Fibroblast of the aortic adventitia (primary cell): Measurements from ENCODE around the gene RAD23A. TPM values are rescaled to one million over a fixed set of nuclear protein-coding genes. Genes with fewer than 3 reads are reported as not detected.

Experiments used
- DNase-seq: peaks from one replicate; pipeline ENCODE4 v3.0.0-alpha.2; 2010; ENCODE audit warnings: low read depth
- H3K4me3 ChIP-seq: 2 replicates; pipeline ENCODE4 v1.5.1; 2011; ENCODE audit warnings: low read depth, mild to moderate bottlenecking, control low read depth, low read length, moderate library complexity
- CTCF ChIP-seq: IDR thresholded peaks from 2 replicates; pipeline ENCODE4 v1.5.1; 2011; ENCODE audit warnings: mild to moderate bottlenecking, low read length, control low read depth, inconsistent platforms; ENCODE audit not compliant: insufficient read depth
- small RNA-seq: library from RNA; depleted of rRNA; stranded (forward); fragments of <200 nt; gene quantifications from one replicate; pipeline ENCODE3, GENCODE V24; 2012
- total RNA-seq: library from RNA; depleted of rRNA; stranded (reverse); fragments of >200 nt; gene quantifications from 2 replicates; pipeline ENCODE4 v1.2.3, GENCODE V29; 2012; ENCODE audit warnings: low replicate concordance

RAD23A gene
- total RNA-seq, 1 donor = 101 TPM

GRCh38 chr19:12997967-12998940 is 52.6 kb downstream of the RAD23A start:
- no peak for TF ChIP-seq CTCF

GRCh38 chr19:13001166-13001501 is 55.5 kb downstream of the RAD23A start:
- peak overlapping the region; percentile 56 for H3K4me3 ChIP-seq
- no peak for TF ChIP-seq CTCF
- DNase-seq = no peak

More at GRCh38 chr19:12997967-12998940, 52.6 kb downstream of the RAD23A start:
- peak; percentile 46 for DNase-seq
- peak overlapping the region; percentile 93 for H3K4me3 ChIP-seq

- peak overlapping the region; percentile 56 for H3K4me3 ChIP-seq
- no peak for DNase-seq
- no peak for TF ChIP-seq CTCF
Observed at GRCh38 chr19:13001502-13002165, 56.0 kb downstream of the RAD23A start.

GRCh38 chr19:13002166-13002898 is 56.7 kb downstream of the RAD23A start:
- peak overlapping the region; percentile 56 for H3K4me3 ChIP-seq
- TF ChIP-seq CTCF = peak; percentile 1
- DNase-seq = peak; percentile 87

GRCh38 chr19:13003081-13003480 is 57.4 kb downstream of the RAD23A start:
- no peak for TF ChIP-seq CTCF
- DNase-seq = no peak
- H3K4me3 ChIP-seq = no peak overlapping the region

Small RNA genes lying within 50 kb of the gene (small RNA-seq; reads per million reads assigned to genes)
- gene MIR5695 = not detected
- not detected for gene MIR6515

Other genes starting within 250 kb of the RAD23A start
- gene FBXW9, start 249.2 kb upstream of the RAD23A start, total RNA-seq = 7.2 and 8.9 TPM in 2 replicates
- 39.4 and 57.3 TPM in 2 replicates for gene TNPO2, start 221.9 kb upstream of the RAD23A start, total RNA-seq
- 145 and 172 TPM in 2 replicates for gene TRIR, start 211.2 kb upstream of the RAD23A start, total RNA-seq
- 61.2 and 84.5 TPM in 2 replicates for gene GET3, start 208.4 kb upstream of the RAD23A start, total RNA-seq
- gene BEST2, start 194.1 kb upstream of the RAD23A start, total RNA-seq = not detected in 2 replicates
- 15.5 and 31.2 TPM in 2 replicates for gene HOOK2, start 170.3 kb upstream of the RAD23A start, total RNA-seq
- gene JUNB, start 154.4 kb upstream of the RAD23A start, total RNA-seq = 87.9 and 263 TPM in 2 replicates
- gene PRDX2, start 144.1 kb upstream of the RAD23A start, total RNA-seq = 66.7 and 163 TPM in 2 replicates
- gene THSD8, start 143.8 kb upstream of the RAD23A start, total RNA-seq = not detected in 2 replicates
- gene RNASEH2A, start 139.3 kb upstream of the RAD23A start, total RNA-seq = 12.8 and 37.4 TPM in 2 replicates
- gene RTBDN, start 111.3 kb upstream of the RAD23A start, total RNA-seq = not detected in 2 replicates
- under 0.01 and 1.1 TPM in 2 replicates for gene MAST1, start 107.3 kb upstream of the RAD23A start, total RNA-seq
- 22.7 and 23.4 TPM in 2 replicates for gene DNASE2, start 64.4 kb upstream of the RAD23A start, total RNA-seq
- gene KLF1, start 58.7 kb upstream of the RAD23A start, total RNA-seq = not detected in 2 replicates
- 20.5 and 24.4 TPM in 2 replicates for gene GCDH, start 54.7 kb upstream of the RAD23A start, total RNA-seq
- gene SYCE2, start 26.6 kb upstream of the RAD23A start, total RNA-seq = 0.54 TPM in 1 of 2 replicates, not detected in the other
- gene FARSA, start 12.2 kb upstream of the RAD23A start, total RNA-seq = 39.1 and 44.3 TPM in 2 replicates
- gene CALR, start 7.3 kb upstream of the RAD23A start, total RNA-seq = 1,776 and 3,314 TPM in 2 replicates
- gene GADD45GIP1, start 11.4 kb downstream of the RAD23A start, total RNA-seq = 23.0 and 38.8 TPM in 2 replicates
- 0.18 TPM in 1 of 2 replicates, not detected in the other for gene DAND5, start 23.7 kb downstream of the RAD23A start, total RNA-seq
- 68.0 and 160 TPM in 2 replicates for gene NFIX, start 49.6 kb downstream of the RAD23A start, total RNA-seq
- gene LYL1, start 157.0 kb downstream of the RAD23A start, total RNA-seq = 0.63 and 1.4 TPM in 2 replicates
- gene TRMT1, start 170.9 kb downstream of the RAD23A start, total RNA-seq = 19.2 and 23.9 TPM in 2 replicates
- gene NACC1, start 172.4 kb downstream of the RAD23A start, total RNA-seq = 11.5 and 51.2 TPM in 2 replicates
- 62.7 and 122 TPM in 2 replicates for gene STX10, start 204.5 kb downstream of the RAD23A start, total RNA-seq
- gene IER2, start 204.5 kb downstream of the RAD23A start, total RNA-seq = 20.3 and 43.5 TPM in 2 replicates